DOHH2 (cell line): ENCODE results near the gene CBFA2T3.

ENCODE experiments used
- EZH2phosphoT487 ChIP-seq: fragments of 200-600 bp; sonication (generic); IDR thresholded peaks from 2 replicates; pipeline ENCODE4 v1.6.1; 2017; ENCODE audit warnings: borderline replicate concordance, mild to moderate bottlenecking, antibody characterized with exemption, low read length, moderate library complexity, mixed read lengths
- TF ChIP-seq, protein P1 (sequence below): fragments of 200-600 bp; sonication (generic); IDR thresholded peaks from one replicate; pipeline ENCODE4 v1.5.1; 2014; ENCODE audit warnings: antibody characterized with exemption, mild to moderate bottlenecking, low read depth, low read length; ENCODE audit not compliant: poor library complexity, severe bottlenecking

GRCh38 chr16:88841521-88842307 is 135.3 kb downstream of the CBFA2T3 start:
- TF ChIP-seq, protein P1, sequence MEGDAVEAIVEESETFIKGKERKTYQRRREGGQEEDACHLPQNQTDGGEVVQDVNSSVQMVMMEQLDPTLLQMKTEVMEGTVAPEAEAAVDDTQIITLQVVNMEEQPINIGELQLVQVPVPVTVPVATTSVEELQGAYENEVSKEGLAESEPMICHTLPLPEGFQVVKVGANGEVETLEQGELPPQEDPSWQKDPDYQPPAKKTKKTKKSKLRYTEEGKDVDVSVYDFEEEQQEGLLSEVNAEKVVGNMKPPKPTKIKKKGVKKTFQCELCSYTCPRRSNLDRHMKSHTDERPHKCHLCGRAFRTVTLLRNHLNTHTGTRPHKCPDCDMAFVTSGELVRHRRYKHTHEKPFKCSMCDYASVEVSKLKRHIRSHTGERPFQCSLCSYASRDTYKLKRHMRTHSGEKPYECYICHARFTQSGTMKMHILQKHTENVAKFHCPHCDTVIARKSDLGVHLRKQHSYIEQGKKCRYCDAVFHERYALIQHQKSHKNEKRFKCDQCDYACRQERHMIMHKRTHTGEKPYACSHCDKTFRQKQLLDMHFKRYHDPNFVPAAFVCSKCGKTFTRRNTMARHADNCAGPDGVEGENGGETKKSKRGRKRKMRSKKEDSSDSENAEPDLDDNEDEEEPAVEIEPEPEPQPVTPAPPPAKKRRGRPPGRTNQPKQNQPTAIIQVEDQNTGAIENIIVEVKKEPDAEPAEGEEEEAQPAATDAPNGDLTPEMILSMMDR: no peak
- no peak for TF ChIP-seq EZH2phosphoT487
